Measurements from ENCODE around the gene MBNL1.

DNA sequence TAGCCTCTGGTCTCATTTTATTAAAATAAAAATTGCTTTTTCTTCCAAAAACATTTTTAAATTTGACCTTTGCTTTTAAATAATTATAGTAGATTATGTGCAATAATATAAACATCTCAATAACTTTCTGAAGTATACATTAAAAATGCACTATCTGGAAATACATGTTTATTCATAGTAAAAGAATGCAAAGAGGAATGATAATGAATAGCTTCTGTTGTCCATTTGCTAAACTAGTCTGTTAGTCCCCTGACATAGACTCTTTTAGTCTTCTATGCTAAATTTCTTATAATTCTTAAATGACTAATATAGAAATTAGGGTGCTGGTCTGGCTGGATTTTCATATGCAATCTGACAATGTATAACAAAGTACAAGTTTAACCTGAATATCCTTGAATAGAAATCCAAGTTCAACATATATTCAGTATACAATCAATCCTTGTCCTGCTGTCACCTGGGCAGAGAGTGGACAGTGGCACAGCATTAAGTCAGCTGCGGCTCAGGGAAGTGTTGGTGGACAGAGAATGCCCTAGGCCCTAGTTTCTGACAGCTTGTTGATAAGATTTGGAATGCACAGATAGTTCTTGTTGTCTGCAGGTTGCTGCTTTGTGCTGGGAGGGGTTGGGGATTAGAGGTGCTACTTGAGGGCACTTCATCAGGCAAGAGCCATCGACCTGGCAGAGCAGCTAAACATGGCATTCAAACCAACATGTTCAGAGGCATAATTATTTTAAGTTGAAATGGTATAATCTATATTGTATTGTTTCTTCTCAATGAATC, 161.7 kb downstream of the MBNL1 start:
- TF ChIP-seq CTCF (IDR thresholded peaks at IDR 0.05), result no peak
- TF ChIP-seq POLR2A (IDR thresholded peaks at IDR 0.05), result no peak
